Mucosa of descending colon (tissue), 3 donors: ENCODE results near the gene CACNG6. TPM values are rescaled to one million over a fixed set of nuclear protein-coding genes. Genes with fewer than 3 reads are reported as not detected.

ENCODE experiments used
- ATAC-seq: fragments of 200-7000 bp; cut with Tn5 transposase; one replicate; pipeline ENCODE4 v1.9.1; 2020; ENCODE audit warnings: mild to moderate bottlenecking, moderate library complexity
- DNase-seq, 3 donors: peaks; one replicate each; pipeline ENCODE4 v3.0.0-alpha.2; 2020
- H3K36me3 ChIP-seq: fragments of 200-600 bp; one replicate; pipeline ENCODE4 v1.8.0; 2021; ENCODE audit warnings: low read depth, mild to moderate bottlenecking
- H3K4me1 ChIP-seq: fragments of 200-600 bp; one replicate; pipeline ENCODE4 v1.8.0; 2021; ENCODE audit warnings: low read depth, mild to moderate bottlenecking
- H3K4me3 ChIP-seq: fragments of 200-600 bp; one replicate; pipeline ENCODE4 v1.8.0; 2021; ENCODE audit warnings: mild to moderate bottlenecking
- H3K9me3 ChIP-seq: fragments of 200-600 bp; one replicate; pipeline ENCODE4 v1.8.0; 2021; ENCODE audit warnings: mild to moderate bottlenecking
- CTCF ChIP-seq: fragments of 200-600 bp; IDR thresholded peaks from one replicate; pipeline ENCODE4 v1.8.0; 2022; ENCODE audit warnings: antibody characterized with exemption, mild to moderate bottlenecking
- intact Hi-C, 2 donors: fragments of 100-400 bp; cut with DNase I in 1 of 2; cut with micrococcal nuclease in 1 of 2; formaldehyde crosslinking; loops; one replicate each; pipeline versions ENCODE4 v1.11.0 to v1.11.1; 2022; cut with DNase I, micrococcal nuclease
- total RNA-seq, 3 donors: library from RNA; stranded (reverse); fragmentation: NEBNext Ultra II Directional in 2 of 3; extraction: Animal tissue kit (Norgen Biotek cat#: 25700) in 2 of 3; gene quantifications; one replicate each; pipeline versions ENCODE4 v1.2.1 to v1.2.4, GENCODE V29; 2021 to 2023
- donor health status: DM: no; HTN: no; CAD: no; lungs with moderate emphysema.
- donor health status: DM: no; HTN: no; CAD: no.
- donor health status: DM: no; HTN: yes; CAD: no.

CACNG6 gene
- total RNA-seq, 3 donors from 2014 or later = not detected

GRCh38 chr19:53971673-53972072 is 19.8 kb upstream of the CACNG6 start:
- no peak for DNase-seq
- intact Hi-C loops = no loop called here
- TF ChIP-seq CTCF = no peak
- no peaks in the 10 kb centered on the region for H3K4me1 ChIP-seq
- no peaks in the 10 kb centered on the region for H3K9me3 ChIP-seq
- no peak overlapping the region for H3K4me3 ChIP-seq
- ATAC-seq = no peak
- H3K36me3 ChIP-seq = no peaks in the 10 kb centered on the region

- peaks cover 3% of the 10 kb centered on the region for H3K4me1 ChIP-seq
- no peaks in the 10 kb centered on the region for H3K9me3 ChIP-seq
- TF ChIP-seq CTCF = no peak
- no peak overlapping the region for H3K4me3 ChIP-seq
- no peaks in the 10 kb centered on the region for H3K36me3 ChIP-seq
- peak in 2 of 3 donors; percentile 54 to 90 for DNase-seq
- intact Hi-C loops = no loop called here
- peak; percentile 64 for ATAC-seq
Observed at GRCh38 chr19:53977429-53977990, 13.9 kb upstream of the CACNG6 start.

- H3K4me1 ChIP-seq = peaks cover 3% of the 10 kb centered on the region
- H3K4me3 ChIP-seq = no peak overlapping the region
- no peak for ATAC-seq
- intact Hi-C loops = no loop called here
- no peaks in the 10 kb centered on the region for H3K9me3 ChIP-seq
- peak in 2 of 3 donors; percentile 26 to 35 for DNase-seq
- no peaks in the 10 kb centered on the region for H3K36me3 ChIP-seq
- no peak for TF ChIP-seq CTCF
Observed at GRCh38 chr19:53977991-53978731, 13.3 kb upstream of the CACNG6 start.

- no peak overlapping the region for H3K4me3 ChIP-seq
- no peak for DNase-seq
- no peaks in the 10 kb centered on the region for H3K36me3 ChIP-seq
- no peak for TF ChIP-seq CTCF
- intact Hi-C loops = no loop called here
- H3K9me3 ChIP-seq = no peaks in the 10 kb centered on the region
- no peak for ATAC-seq
- H3K4me1 ChIP-seq = peaks cover 3% of the 10 kb centered on the region
Observed at GRCh38 chr19:53978975-53979801, 12.2 kb upstream of the CACNG6 start.

GRCh38 chr19:53980539-53981375 is 10.7 kb upstream of the CACNG6 start:
- TF ChIP-seq CTCF = no peak
- intact Hi-C loops = no loop called here
- Histone ChIP-seq H3K36me3 (no peaks in the 10 kb centered on the region), H3K9me3 (no peaks in the 10 kb centered on the region), H3K4me1 (peaks cover 3% of the 10 kb centered on the region), H3K4me3 (no peak overlapping the region)
- DNase-seq (peak in 1 of 3 donors; percentile 32), ATAC-seq (peak; percentile 70)
